Measurements from ENCODE around the gene NKD1.

NKD1 gene

GRCh38 chr16:50683689-50684374 is 135.6 kb downstream of the NKD1 start:
- Histone ChIP-seq H3K9me3 (ENCODE audit: low read length) (no peaks in the 10 kb centered on the region), H3K27me3 (ENCODE audit: insufficient read depth, low read length) (no peaks in the 10 kb centered on the region), H3K4me1 (ENCODE audit: insufficient read depth, low read length) (no peaks in the 10 kb centered on the region), H2AFZ (ENCODE audit: low read depth, low read length) (no peak overlapping the region), H3K4me3 (ENCODE audit: low read length) (no peak overlapping the region), H3K36me3 (ENCODE audit: insufficient read depth, low read length) (no peaks in the 10 kb centered on the region)

DNA sequence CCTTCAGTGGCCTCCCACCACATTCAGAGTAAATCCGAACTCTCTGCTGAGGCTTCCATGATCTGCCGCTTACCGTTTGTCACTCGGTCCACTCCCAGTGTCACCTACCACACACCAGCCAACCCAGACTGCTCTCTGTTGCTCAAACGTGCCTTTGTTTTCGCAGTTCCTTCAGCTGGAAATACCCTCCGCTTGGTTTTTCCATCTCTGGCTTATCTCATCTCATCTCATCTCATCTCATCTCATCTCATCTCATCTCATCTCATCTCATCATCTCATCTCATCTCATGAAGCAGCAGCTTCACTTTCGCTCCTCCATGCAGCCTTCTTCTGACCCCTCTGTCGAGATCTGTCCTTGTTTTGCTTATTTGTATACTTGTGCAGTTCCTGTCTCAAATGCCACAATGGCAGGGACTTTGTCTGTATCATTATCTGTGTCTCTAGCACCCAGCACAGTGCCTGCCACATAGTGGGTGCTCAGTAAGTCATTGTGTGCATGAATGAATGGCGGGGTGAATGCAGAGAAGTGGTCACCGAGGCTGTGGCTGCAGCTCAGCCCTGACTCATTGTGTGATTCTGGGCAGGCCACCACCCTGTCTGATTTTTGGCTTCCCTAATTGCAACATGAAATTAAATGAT is 136.7 kb downstream of the NKD1 start:
- Histone ChIP-seq H2AFZ (ENCODE audit: low read depth, low read length) (no peak overlapping the region), H3K4me1 (ENCODE audit: insufficient read depth, low read length) (no peaks in the 10 kb centered on the region), H3K27me3 (ENCODE audit: insufficient read depth, low read length) (no peaks in the 10 kb centered on the region), H3K4me3 (ENCODE audit: low read length) (no peak overlapping the region), H3K36me3 (ENCODE audit: insufficient read depth, low read length) (no peaks in the 10 kb centered on the region), H3K9me3 (ENCODE audit: low read length) (no peaks in the 10 kb centered on the region)

- Histone ChIP-seq H3K27me3 (ENCODE audit: insufficient read depth, low read length) (no peaks in the 10 kb centered on the region), H3K36me3 (ENCODE audit: insufficient read depth, low read length) (no peaks in the 10 kb centered on the region), H3K9me3 (ENCODE audit: low read length) (no peaks in the 10 kb centered on the region), H2AFZ (ENCODE audit: low read depth, low read length) (no peak overlapping the region), H3K4me1 (ENCODE audit: insufficient read depth, low read length) (no peaks in the 10 kb centered on the region), H3K4me3 (ENCODE audit: low read length) (no peak overlapping the region)
Observed at GRCh38 chr16:50685462-50686063, 137.4 kb downstream of the NKD1 start.

GRCh38 chr16:50688083-50688482 is 139.9 kb downstream of the NKD1 start:
- Histone ChIP-seq H3K9me3 (ENCODE audit: low read length) (no peaks in the 10 kb centered on the region), H3K4me1 (ENCODE audit: insufficient read depth, low read length) (no peaks in the 10 kb centered on the region), H2AFZ (ENCODE audit: low read depth, low read length) (no peak overlapping the region), H3K36me3 (ENCODE audit: insufficient read depth, low read length) (no peaks in the 10 kb centered on the region), H3K4me3 (ENCODE audit: low read length) (no peak overlapping the region), H3K27me3 (ENCODE audit: insufficient read depth, low read length) (peaks cover 12% of the 10 kb centered on the region)

DNA sequence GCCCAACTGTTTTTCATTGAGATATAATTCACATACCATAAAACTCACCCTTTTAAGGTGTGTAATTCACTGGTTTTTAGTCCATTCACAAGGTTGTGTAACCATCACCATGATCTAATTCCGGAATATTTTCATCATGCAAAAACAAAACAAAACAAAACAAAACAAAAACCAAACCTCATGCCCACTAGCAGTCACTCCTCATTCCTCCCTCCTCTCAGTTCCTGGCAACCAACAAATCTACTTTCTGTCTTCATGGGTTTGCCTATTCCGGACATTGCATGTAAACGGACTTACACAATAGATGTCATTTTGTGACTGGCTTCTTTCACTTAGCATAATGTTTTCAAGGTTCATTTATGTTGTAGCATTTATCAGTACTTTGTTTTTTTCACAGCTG is 140.7 kb downstream of the NKD1 start:
- Histone ChIP-seq H3K4me3 (ENCODE audit: low read length) (no peak overlapping the region), H3K27me3 (ENCODE audit: insufficient read depth, low read length) (peaks cover 19% of the 10 kb centered on the region), H3K36me3 (ENCODE audit: insufficient read depth, low read length) (no peaks in the 10 kb centered on the region), H3K4me1 (ENCODE audit: insufficient read depth, low read length) (no peaks in the 10 kb centered on the region), H3K9me3 (ENCODE audit: low read length) (no peaks in the 10 kb centered on the region), H2AFZ (ENCODE audit: low read depth, low read length) (no peak overlapping the region)

DNA sequence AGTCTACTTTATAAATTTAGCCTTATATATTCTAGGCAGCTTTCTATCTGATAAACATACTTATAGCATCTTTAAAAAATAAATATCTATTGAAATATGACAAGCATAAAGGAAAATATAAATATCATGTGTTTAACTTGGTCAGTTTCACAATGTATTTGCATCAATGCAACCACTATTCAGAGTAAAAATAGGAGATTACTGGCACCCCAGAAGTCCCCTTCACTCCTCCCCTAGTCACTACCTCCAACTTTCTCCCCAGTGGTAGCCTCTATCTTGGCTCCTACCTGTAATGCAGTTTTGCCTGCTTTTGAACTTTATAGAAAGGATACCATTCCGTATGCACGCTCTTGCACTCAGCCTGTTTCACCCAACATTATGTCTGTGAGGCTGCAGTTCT is 142.0 kb downstream of the NKD1 start:
- no peaks in the 10 kb centered on the region for H3K9me3 ChIP-seq (ENCODE audit: low read length)

GRCh38 chr16:50692644-50692998 is 144.4 kb downstream of the NKD1 start:
- H2AFZ ChIP-seq (ENCODE audit: low read depth, low read length) = no peak overlapping the region
- H3K4me3 ChIP-seq (ENCODE audit: low read length) = no peak overlapping the region

More for the DNA sequence above, 142.0 kb downstream of the NKD1 start:
- Histone ChIP-seq H3K36me3 (ENCODE audit: insufficient read depth, low read length) (no peaks in the 10 kb centered on the region), H3K27me3 (ENCODE audit: insufficient read depth, low read length) (peaks cover 25% of the 10 kb centered on the region), H3K4me1 (ENCODE audit: insufficient read depth, low read length) (no peaks in the 10 kb centered on the region), H2AFZ (ENCODE audit: low read depth, low read length) (no peak overlapping the region), H3K4me3 (ENCODE audit: low read length) (no peak overlapping the region)

DNA sequence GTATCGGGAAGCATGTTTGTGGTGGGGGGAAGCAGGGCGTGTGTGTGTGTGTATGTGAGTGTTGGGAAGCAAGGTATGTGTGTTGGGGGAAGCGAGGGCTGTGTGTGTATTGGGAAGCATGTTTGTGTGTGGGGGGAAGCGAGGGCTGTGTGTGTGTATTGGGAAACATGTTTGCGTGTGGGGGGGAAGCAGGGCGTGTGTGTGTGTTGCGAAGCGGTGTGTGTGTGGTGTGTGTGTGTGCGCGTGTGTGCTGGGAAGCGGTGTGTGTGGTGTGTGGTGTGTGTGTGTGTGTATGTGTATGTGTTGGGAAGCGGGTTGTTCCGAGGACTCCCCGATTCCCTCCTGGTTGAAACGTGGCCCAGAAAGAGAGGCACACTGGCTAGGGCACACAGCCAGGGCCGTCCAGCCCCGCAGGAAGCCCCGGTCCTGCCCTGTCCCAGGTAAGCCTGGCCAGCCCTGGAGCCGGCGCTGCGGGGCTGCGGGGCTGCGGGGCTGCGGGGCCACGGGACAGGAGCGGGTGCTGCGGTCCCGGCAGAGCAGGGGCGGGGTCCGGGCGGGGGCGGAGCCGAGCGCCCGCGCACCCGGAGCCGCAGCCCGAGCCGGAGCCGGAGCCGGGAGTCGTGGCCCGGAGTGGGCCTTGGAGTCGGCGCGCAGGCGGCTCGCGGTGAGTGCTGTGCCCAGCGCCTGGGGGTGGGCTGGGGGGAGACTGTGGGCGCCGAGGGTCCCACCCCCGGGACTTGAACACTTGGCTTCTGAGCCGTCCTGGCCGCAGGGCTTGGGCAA is 145.0 kb downstream of the NKD1 start, which contains the start of gene NOD2:
Gene NOD2, plus strand, starts transcription at position 608 of the 783 bp plus-strand sequence. CDS start 5,890 bp downstream, outside the sequence.
- Histone ChIP-seq H3K27me3 (ENCODE audit: insufficient read depth, low read length) (peaks cover 39% of the 10 kb centered on the region), H2AFZ (ENCODE audit: low read depth, low read length) (no peak within 1 kb of the TSS), H3K4me1 (ENCODE audit: insufficient read depth, low read length) (no peaks in the 10 kb centered on the region), H3K9me3 (ENCODE audit: low read length) (no peaks in the 10 kb centered on the region), H3K36me3 (ENCODE audit: insufficient read depth, low read length) (no peaks in the 10 kb centered on the region), H3K4me3 (ENCODE audit: low read length) (no peak within 1 kb of the TSS)

More at GRCh38 chr16:50692644-50692998, 144.4 kb downstream of the NKD1 start:
- Histone ChIP-seq H3K36me3 (ENCODE audit: insufficient read depth, low read length) (no peaks in the 10 kb centered on the region), H3K27me3 (ENCODE audit: insufficient read depth, low read length) (peaks cover 37% of the 10 kb centered on the region), H3K9me3 (ENCODE audit: low read length) (no peaks in the 10 kb centered on the region), H3K4me1 (ENCODE audit: insufficient read depth, low read length) (no peaks in the 10 kb centered on the region)

DNA sequence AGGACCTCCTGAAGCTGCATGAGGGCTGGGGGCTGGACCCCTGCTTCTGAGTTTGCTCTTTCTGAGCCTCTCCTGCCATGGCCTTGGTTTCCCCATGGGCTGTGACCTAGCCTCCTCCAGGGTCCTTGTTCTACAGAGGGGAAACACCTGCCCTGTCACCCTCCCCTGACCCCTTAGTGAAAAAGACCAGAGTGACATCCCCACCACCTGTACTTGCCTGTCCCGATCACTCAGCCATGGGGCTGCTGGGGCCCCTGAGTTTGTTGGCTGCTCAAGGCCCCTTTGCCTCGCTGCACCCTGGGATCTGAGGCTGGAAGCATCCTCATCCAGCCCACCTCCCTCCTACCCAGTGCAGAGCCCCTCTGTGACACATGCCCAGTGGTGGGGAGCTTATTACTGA is 146.0 kb downstream of the NKD1 start:
- Histone ChIP-seq H3K36me3 (ENCODE audit: insufficient read depth, low read length) (no peaks in the 10 kb centered on the region), H2AFZ (ENCODE audit: low read depth, low read length) (no peak overlapping the region), H3K4me1 (ENCODE audit: insufficient read depth, low read length) (no peaks in the 10 kb centered on the region), H3K9me3 (ENCODE audit: low read length) (no peaks in the 10 kb centered on the region), H3K4me3 (ENCODE audit: low read length) (no peak overlapping the region), H3K27me3 (ENCODE audit: insufficient read depth, low read length) (peaks cover 40% of the 10 kb centered on the region)

DNA sequence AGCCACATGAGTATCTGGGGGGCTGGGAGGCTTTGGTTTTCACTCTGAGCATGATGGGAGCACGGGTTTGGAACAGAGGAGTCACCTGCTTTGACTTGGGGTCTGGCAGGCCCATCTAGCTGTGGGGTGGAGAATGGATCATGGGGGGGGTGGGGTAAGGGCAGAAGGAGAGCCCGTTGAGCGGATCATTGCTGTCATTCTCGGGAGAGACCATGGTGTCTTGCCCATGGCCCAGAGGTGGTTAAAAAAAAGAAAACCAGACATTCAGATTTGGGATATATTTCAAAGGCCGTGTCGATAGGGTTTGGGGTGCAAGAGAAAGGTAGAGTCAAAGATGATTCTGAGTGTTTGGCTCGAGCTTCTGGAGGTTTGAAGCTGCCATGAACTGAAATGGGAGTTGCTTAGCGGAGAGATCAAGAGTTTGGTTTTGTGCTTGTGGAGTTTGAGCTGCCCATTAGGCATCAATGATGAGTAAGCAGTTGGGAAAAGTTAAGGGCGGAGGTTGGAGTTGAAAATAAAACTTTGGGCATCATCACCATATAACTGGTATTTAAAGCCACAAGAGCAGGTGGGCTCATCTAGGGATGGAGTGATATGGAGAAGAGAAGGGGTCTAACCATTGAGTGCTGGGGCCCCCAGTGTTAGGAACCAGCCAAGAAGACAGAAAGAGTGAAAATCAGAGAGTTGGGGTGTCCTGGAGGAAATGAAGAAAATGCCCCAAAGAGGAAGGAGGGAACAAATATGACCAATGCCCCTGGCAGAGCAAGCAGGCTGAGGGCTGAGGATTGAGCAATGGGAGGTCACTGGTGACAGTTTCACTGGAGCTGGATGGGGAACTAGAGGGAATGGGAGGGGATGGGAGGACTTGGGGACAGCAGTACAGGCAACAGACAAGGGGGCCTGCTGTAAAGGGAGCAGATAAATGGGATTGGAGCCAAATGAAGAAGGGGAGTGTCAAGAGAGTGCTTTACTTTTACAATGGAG is 147.1 kb downstream of the NKD1 start:
- no peak overlapping the region for H3K4me3 ChIP-seq (ENCODE audit: low read length)
- H3K27me3 ChIP-seq (ENCODE audit: insufficient read depth, low read length) = peaks cover 40% of the 10 kb centered on the region
- no peak overlapping the region for H2AFZ ChIP-seq (ENCODE audit: low read depth, low read length)
- no peaks in the 10 kb centered on the region for H3K36me3 ChIP-seq (ENCODE audit: insufficient read depth, low read length)
- H3K9me3 ChIP-seq (ENCODE audit: low read length) = no peaks in the 10 kb centered on the region
- no peaks in the 10 kb centered on the region for H3K4me1 ChIP-seq (ENCODE audit: insufficient read depth, low read length)

DNA sequence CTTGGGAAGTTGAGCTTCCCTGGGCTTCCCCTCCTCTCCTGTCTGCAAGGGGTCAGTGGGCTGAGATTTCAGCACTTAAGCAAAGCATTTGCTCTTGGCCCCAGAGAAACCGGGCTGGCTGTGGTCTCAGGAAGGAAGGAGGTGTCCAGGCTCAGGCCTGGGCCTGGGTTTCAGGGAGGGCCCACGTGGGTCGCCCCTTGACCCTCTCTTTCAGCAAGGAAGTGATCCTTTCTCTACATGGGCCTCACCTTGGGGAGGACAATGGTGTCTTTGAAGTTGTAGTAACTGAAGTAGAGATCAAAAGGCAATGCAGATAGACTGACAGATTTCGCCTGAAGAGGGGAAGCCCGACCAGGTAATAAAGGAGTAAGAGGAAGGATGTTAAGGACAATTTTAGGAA is 147.9 kb downstream of the NKD1 start:
- Histone ChIP-seq H3K4me1 (ENCODE audit: insufficient read depth, low read length) (no peaks in the 10 kb centered on the region), H3K9me3 (ENCODE audit: low read length) (no peaks in the 10 kb centered on the region), H2AFZ (ENCODE audit: low read depth, low read length) (no peak overlapping the region), H3K36me3 (ENCODE audit: insufficient read depth, low read length) (no peaks in the 10 kb centered on the region), H3K4me3 (ENCODE audit: low read length) (no peak overlapping the region), H3K27me3 (ENCODE audit: insufficient read depth, low read length) (peaks cover 37% of the 10 kb centered on the region)

Data from neuron (in vitro differentiated cells).